Measurements from ENCODE around the gene EVC.

EVC gene

DNA sequence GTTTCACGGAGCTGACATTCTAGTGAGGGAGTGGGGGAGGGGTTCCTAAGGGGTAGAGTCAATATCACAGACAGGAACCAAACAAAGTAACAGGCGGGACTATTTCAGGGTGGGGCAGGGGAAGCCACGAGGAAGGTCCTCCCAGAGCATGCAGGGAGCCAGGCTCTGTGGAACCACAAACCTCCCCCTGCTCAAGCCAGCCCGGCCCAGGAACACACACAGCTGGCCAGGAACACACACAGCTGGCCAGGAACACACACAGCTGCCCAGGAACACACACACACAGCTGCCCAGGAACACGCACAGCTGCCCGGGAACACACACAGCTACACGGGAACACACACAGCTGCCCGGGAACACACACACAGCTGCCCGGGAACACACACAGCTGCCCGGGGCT, 27.4 kb upstream of the EVC start:
- no peak for DNase-seq (ENCODE audit: low read depth, low spot score)
- TF ChIP-seq, protein P1, sequence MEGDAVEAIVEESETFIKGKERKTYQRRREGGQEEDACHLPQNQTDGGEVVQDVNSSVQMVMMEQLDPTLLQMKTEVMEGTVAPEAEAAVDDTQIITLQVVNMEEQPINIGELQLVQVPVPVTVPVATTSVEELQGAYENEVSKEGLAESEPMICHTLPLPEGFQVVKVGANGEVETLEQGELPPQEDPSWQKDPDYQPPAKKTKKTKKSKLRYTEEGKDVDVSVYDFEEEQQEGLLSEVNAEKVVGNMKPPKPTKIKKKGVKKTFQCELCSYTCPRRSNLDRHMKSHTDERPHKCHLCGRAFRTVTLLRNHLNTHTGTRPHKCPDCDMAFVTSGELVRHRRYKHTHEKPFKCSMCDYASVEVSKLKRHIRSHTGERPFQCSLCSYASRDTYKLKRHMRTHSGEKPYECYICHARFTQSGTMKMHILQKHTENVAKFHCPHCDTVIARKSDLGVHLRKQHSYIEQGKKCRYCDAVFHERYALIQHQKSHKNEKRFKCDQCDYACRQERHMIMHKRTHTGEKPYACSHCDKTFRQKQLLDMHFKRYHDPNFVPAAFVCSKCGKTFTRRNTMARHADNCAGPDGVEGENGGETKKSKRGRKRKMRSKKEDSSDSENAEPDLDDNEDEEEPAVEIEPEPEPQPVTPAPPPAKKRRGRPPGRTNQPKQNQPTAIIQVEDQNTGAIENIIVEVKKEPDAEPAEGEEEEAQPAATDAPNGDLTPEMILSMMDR (IDR thresholded peaks at IDR 0.05; ENCODE audit: low read depth, low read length), result no peak
- in situ Hi-C loops (cut with HindIII; ENCODE audit: low sequenced_read_pairs), result no loop called here
- no peak overlapping the region for H3K4me3 ChIP-seq (ENCODE audit: low read depth, low read length)

- TF ChIP-seq, protein P1 (IDR thresholded peaks at IDR 0.05; ENCODE audit: low read depth, low read length), result no peak
- no peak overlapping the region for H3K4me3 ChIP-seq (ENCODE audit: low read depth, low read length)
- in situ Hi-C loops (cut with HindIII; ENCODE audit: low sequenced_read_pairs), result no loop called here
- no peak for DNase-seq (ENCODE audit: low read depth, low spot score)
Observed at GRCh38 chr4:5685296-5685695, 25.7 kb upstream of the EVC start.

GRCh38 chr4:5686338-5686737, 24.7 kb upstream of the EVC start:
- in situ Hi-C loops (cut with HindIII; ENCODE audit: low sequenced_read_pairs), result no loop called here
- no peak for DNase-seq (ENCODE audit: low read depth, low spot score)
- H3K4me3 ChIP-seq (ENCODE audit: low read depth, low read length), result no peak overlapping the region
- TF ChIP-seq, protein P1 (IDR thresholded peaks at IDR 0.05; ENCODE audit: low read depth, low read length), result no peak

GRCh38 chr4:5689065-5689464, 21.9 kb upstream of the EVC start:
- in situ Hi-C loops (cut with HindIII; ENCODE audit: low sequenced_read_pairs), result no loop called here
- DNase-seq (ENCODE audit: low read depth, low spot score), result no peak
- TF ChIP-seq, protein P1 (IDR thresholded peaks at IDR 0.05; ENCODE audit: low read depth, low read length), result no peak
- H3K4me3 ChIP-seq (ENCODE audit: low read depth, low read length), result no peak overlapping the region

GRCh38 chr4:5691491-5692132, 19.4 kb upstream of the EVC start:
- no peak overlapping the region for H3K4me3 ChIP-seq (ENCODE audit: low read depth, low read length)
- in situ Hi-C loops (cut with HindIII; ENCODE audit: low sequenced_read_pairs), result no loop called here
- no peak for DNase-seq (ENCODE audit: low read depth, low spot score)
- TF ChIP-seq, protein P1 (IDR thresholded peaks at IDR 0.05; ENCODE audit: low read depth, low read length), result no peak

DNA sequence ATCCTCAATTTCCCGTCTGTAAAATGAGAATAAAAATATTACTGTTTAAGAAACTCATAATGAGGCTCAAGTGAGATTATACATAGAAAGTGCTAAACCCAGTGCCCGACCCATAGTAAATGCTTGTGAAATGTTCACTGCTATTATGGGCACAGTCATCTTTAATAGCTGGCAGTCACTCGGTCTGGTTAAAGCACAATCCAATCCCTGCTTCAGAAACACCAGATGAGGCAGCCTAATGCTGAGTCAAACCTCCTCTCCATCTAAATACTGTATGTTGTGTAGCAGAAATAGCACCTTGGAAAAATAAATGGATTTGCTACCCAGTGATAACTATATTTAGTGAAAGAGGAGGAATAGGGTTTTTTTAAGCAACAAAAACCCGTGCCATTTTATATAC, 17.1 kb upstream of the EVC start:
- no peak overlapping the region for H3K4me3 ChIP-seq (ENCODE audit: low read depth, low read length)
- no peak for DNase-seq (ENCODE audit: low read depth, low spot score)
- TF ChIP-seq, protein P1 (IDR thresholded peaks at IDR 0.05; ENCODE audit: low read depth, low read length), result no peak
- in situ Hi-C loops (cut with HindIII; ENCODE audit: low sequenced_read_pairs), result no loop called here

Measured in astrocyte of the spinal cord (primary cell).